ES-I3 (cell line): ENCODE data around the gene PPM1G.

Source experiments
- H3K36me3 ChIP-seq: 2 replicates; pipeline ENCODE4 v1.6.1; 2013; ENCODE audit warnings: mild to moderate bottlenecking, low read length, control low read depth, moderate library complexity; ENCODE audit not compliant: insufficient read depth
- H3K4me1 ChIP-seq: 2 replicates; pipeline ENCODE4 v1.6.1; 2013; ENCODE audit warnings: mild to moderate bottlenecking, control low read depth, low read length; ENCODE audit not compliant: insufficient read depth
- H3K9ac ChIP-seq: 2 replicates; pipeline ENCODE4 v1.6.1; 2013; ENCODE audit warnings: low read depth, mild to moderate bottlenecking, low read length, moderate library complexity
- H3K9me3 ChIP-seq: 2 replicates; pipeline ENCODE4 v1.6.1; 2013; ENCODE audit warnings: mild to moderate bottlenecking, low read length, moderate library complexity; ENCODE audit not compliant: control insufficient read depth, insufficient read depth

Gene PPM1G, protein sequence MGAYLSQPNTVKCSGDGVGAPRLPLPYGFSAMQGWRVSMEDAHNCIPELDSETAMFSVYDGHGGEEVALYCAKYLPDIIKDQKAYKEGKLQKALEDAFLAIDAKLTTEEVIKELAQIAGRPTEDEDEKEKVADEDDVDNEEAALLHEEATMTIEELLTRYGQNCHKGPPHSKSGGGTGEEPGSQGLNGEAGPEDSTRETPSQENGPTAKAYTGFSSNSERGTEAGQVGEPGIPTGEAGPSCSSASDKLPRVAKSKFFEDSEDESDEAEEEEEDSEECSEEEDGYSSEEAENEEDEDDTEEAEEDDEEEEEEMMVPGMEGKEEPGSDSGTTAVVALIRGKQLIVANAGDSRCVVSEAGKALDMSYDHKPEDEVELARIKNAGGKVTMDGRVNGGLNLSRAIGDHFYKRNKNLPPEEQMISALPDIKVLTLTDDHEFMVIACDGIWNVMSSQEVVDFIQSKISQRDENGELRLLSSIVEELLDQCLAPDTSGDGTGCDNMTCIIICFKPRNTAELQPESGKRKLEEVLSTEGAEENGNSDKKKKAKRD

GRCh38 chr2:27409321-27410073 lies at the start of gene PPM1G:
Gene PPM1G (minus strand): TSS chr2:27409591. CDS start chr2:27409422, 169 bp downstream.
- Histone ChIP-seq H3K36me3 (peaks cover 2% of the 10 kb centered on the region; the same call in 1 of the 2 replicates), H3K9ac (peak within 1 kb of the TSS; percentile 97), H3K9me3 (no peaks in the 10 kb centered on the region), H3K4me1 (no peaks in the 10 kb centered on the region)

- no peaks in the 10 kb centered on the region for H3K9me3 ChIP-seq
- no peak overlapping the region for H3K9ac ChIP-seq
- no peaks in the 10 kb centered on the region for H3K4me1 ChIP-seq
- peaks cover 10% of the 10 kb centered on the region for H3K36me3 ChIP-seq
These were observed 44.6 kb upstream of the PPM1G start for GRCh38 chr2:27453968-27454367.

GRCh38 chr2:27451095-27451494 lies 41.7 kb upstream of the PPM1G start:
- Histone ChIP-seq H3K4me1 (no peaks in the 10 kb centered on the region), H3K9me3 (no peaks in the 10 kb centered on the region), H3K36me3 (peaks cover 9% of the 10 kb centered on the region), H3K9ac (no peak overlapping the region)

DNA sequence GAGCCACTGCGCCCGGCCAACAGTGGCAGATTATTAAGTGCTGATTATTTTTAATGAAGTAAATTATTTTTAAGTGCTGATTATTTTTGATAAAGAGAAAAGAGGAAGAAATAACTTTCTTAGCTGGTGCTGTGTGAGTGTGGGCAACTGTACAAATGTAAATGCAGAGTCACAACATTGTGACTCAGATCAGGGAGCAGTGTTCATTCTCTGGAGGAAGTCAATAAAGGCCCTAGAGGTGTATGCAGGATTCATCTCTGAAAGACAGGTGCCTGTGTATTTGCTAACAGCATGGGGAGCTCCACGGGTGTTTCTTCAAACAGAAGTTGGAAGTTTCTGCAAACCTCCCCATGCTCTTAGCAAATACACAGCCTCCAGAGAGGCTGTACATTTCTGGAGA lies 39.0 kb upstream of the PPM1G start:
- Histone ChIP-seq H3K9me3 (no peaks in the 10 kb centered on the region), H3K4me1 (no peaks in the 10 kb centered on the region), H3K9ac (no peak overlapping the region), H3K36me3 (peaks cover 5% of the 10 kb centered on the region)

GRCh38 chr2:27446057-27446456 lies 36.7 kb upstream of the PPM1G start:
- Histone ChIP-seq H3K36me3 (peaks cover 5% of the 10 kb centered on the region), H3K9ac (no peak overlapping the region), H3K9me3 (no peaks in the 10 kb centered on the region), H3K4me1 (peaks cover 4% of the 10 kb centered on the region; the same call in 1 of the 2 replicates)

DNA sequence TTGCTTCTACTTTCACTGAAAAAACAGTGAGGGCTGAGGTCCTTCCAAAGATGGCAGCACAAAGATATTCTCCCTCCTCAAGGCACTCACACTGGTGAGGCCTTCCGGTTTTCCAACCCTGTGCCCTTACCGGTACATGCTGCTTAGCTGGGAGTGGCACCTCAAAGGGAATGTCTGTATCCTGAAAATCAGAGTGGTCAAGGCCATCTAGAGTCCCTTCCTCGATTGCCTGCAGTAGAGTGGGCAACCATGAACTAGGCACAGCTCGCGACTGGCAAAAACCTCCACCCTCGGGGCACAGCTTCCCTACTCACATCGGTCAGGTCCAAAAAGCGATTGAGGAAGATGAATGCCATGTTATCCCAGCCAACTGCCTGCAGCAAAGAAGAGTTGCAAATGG lies 36.2 kb upstream of the PPM1G start:
- H3K9ac ChIP-seq = no peak overlapping the region
- H3K36me3 ChIP-seq = peaks cover 5% of the 10 kb centered on the region
- H3K9me3 ChIP-seq = no peaks in the 10 kb centered on the region
- H3K4me1 ChIP-seq = peaks cover 4% of the 10 kb centered on the region; the same call in 1 of the 2 replicates

- Histone ChIP-seq H3K9me3 (no peaks in the 10 kb centered on the region), H3K4me1 (peaks cover 4% of the 10 kb centered on the region; the same call in 1 of the 2 replicates), H3K9ac (no peak overlapping the region), H3K36me3 (peaks cover 5% of the 10 kb centered on the region)
These were observed 35.8 kb upstream of the PPM1G start for GRCh38 chr2:27445155-27445554.

DNA sequence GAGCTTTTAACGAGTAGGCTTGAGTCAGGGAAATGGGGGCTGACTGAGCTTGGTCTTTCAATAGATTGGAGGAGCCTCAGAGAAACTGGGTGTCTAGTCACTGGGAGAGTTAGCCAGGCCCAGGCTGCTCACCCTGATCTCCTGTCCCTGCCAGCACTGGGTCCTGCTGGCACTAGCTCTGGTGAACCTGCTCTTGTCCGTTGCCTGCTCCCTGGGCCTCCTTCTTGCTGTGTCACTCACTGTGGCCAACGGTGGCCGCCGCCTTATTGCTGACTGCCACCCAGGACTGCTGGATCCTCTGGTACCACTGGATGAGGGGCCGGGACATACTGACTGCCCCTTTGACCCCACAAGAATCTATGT lies 33.5 kb upstream of the PPM1G start:
- Histone ChIP-seq H3K36me3 (peaks cover 3% of the 10 kb centered on the region; the same call in 1 of the 2 replicates), H3K9me3 (no peaks in the 10 kb centered on the region), H3K9ac (peak overlapping the region; percentile 80), H3K4me1 (peaks cover 4% of the 10 kb centered on the region; the same call in 1 of the 2 replicates)

GRCh38 chr2:27441958-27442919 lies 32.8 kb upstream of the PPM1G start, which contains the start of gene KRTCAP3:
Gene KRTCAP3 (plus strand): TSS chr2:27442381. CDS start chr2:27442413, 32 bp downstream.
- H3K4me1 ChIP-seq = peaks cover 4% of the 10 kb centered on the region; the same call in 1 of the 2 replicates
- H3K36me3 ChIP-seq = peaks cover 4% of the 10 kb centered on the region
- peak within 1 kb of the TSS; percentile 80 for H3K9ac ChIP-seq

DNA sequence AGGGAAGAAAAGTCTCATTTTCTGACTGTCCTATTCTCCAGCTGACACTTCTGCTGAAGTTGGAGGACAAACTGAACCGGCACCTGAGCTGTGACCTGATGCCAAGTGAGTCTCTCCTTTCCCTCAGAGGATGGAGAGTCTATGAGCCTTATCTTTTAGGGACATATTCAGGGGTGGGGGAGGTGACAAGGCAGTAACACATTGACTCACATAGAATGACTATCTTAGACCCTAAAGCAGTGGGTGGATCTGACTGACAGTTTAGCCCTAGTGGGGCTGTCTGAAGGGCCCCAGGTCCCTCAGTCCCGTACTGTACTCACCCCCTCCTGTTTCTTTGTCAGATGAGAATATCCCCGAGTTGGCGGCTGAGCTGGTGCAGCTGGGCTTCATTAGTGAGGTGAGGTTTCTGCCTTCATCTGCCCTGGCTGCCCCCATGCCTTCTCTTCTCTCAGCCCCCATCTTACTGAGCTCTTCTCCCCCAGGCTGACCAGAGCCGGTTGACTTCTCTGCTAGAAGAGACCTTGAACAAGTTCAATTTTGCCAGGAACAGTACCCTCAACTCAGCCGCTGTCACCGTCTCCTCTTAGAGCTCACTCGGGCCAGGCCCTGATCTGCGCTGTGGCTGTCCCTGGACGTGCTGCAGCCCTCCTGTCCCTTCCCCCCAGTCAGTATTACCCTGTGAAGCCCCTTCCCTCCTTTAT lies 32.0 kb upstream of the PPM1G start:
- peaks cover 4% of the 10 kb centered on the region; the same call in 1 of the 2 replicates for H3K4me1 ChIP-seq
- no peak overlapping the region for H3K9ac ChIP-seq
- peaks cover 13% of the 10 kb centered on the region for H3K36me3 ChIP-seq
- no peaks in the 10 kb centered on the region for H3K9me3 ChIP-seq

More at GRCh38 chr2:27441958-27442919, 32.8 kb upstream of the PPM1G start, which contains the start of gene KRTCAP3:
- H3K9me3 ChIP-seq = no peaks in the 10 kb centered on the region

DNA sequence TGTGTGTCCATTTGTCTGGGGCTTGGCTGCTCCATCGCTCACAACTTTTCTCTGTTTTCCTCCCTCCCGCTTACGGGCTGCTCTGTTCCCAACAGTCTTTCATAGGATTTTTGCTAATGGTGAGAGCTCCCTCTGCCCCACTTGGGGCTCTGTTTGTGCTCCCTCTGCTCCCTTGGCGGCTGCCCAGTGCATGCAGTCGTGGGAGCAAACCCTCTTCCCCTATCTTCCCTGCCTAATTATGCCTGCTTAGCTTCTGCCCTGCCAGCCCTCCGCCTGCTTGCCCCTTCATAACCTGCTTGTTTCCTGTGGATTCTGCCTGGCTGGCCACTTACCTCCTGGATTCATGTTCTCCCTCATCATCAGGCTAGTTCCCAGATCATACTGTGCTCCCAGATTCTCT lies 26.2 kb upstream of the PPM1G start:
- Histone ChIP-seq H3K4me1 (peaks cover 2% of the 10 kb centered on the region), H3K9ac (no peak overlapping the region), H3K36me3 (peaks cover 19% of the 10 kb centered on the region), H3K9me3 (no peaks in the 10 kb centered on the region)

DNA sequence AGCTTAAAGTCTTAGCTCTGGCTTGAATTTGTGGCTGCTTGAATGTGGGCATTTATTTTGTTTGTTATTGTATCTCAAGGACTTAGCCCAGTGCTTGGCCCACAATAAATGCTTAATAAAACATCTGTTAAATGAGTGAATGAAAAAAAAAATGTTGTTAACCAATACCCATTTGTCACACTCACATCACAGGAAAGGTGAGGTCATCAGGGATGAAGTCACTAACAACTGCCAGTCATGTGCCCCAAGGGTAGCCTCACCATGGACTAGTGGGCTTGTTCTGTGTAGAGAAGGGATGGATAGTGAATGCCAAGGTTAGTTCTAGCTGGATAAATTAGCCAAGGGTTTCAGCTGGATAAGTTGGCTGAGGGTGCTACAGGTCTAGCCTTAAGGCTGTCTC lies 22.0 kb upstream of the PPM1G start:
- Histone ChIP-seq H3K36me3 (peaks cover 7% of the 10 kb centered on the region), H3K9me3 (no peaks in the 10 kb centered on the region), H3K9ac (no peak overlapping the region), H3K4me1 (peaks cover 8% of the 10 kb centered on the region)

GRCh38 chr2:27428978-27429541 lies 19.7 kb upstream of the PPM1G start:
- H3K36me3 ChIP-seq = no peaks in the 10 kb centered on the region; the same call in 1 of the 2 replicates
- peaks cover 8% of the 10 kb centered on the region for H3K4me1 ChIP-seq
- H3K9me3 ChIP-seq = no peaks in the 10 kb centered on the region

More at GRCh38 chr2:27428978-27429541, 19.7 kb upstream of the PPM1G start:
- H3K9ac ChIP-seq = peak overlapping the region; percentile 91
